ENCODE data around the gene KDM4E.

DNA sequence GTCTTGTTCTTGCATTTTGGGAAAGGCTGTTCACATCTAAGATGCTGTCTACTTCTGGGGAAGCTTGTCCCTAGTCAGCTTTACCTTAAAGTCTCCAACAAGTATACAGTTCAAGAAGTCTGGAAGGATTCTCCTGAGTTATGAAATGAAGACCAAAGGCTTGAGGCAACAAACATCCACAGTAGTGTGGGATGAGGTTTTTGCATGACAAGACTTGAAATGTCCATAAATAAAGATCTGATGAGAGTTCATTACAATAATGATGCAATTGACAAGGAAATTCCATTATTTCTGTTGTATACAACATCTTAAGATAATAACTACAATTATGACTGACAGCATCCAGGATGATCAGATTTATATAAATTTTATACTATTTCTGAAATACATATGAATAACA lies 21.3 kb upstream of the KDM4E start:
- TF ChIP-seq, protein P1, sequence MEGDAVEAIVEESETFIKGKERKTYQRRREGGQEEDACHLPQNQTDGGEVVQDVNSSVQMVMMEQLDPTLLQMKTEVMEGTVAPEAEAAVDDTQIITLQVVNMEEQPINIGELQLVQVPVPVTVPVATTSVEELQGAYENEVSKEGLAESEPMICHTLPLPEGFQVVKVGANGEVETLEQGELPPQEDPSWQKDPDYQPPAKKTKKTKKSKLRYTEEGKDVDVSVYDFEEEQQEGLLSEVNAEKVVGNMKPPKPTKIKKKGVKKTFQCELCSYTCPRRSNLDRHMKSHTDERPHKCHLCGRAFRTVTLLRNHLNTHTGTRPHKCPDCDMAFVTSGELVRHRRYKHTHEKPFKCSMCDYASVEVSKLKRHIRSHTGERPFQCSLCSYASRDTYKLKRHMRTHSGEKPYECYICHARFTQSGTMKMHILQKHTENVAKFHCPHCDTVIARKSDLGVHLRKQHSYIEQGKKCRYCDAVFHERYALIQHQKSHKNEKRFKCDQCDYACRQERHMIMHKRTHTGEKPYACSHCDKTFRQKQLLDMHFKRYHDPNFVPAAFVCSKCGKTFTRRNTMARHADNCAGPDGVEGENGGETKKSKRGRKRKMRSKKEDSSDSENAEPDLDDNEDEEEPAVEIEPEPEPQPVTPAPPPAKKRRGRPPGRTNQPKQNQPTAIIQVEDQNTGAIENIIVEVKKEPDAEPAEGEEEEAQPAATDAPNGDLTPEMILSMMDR (IDR thresholded peaks at IDR 0.05; ENCODE audit: low read depth, low read length, poor library complexity, severe bottlenecking) = no peak
- no peak for TF ChIP-seq EZH2phosphoT487 (IDR thresholded peaks at IDR 0.05; ENCODE audit: borderline replicate concordance, low read length)
